GM12892 (cell line): Measurements from ENCODE around the gene KIAA1755.

Experiments
- POLR2A ChIP-seq: IDR thresholded peaks from 2 replicates; pipeline ENCODE4 v1.6.1; 2011; ENCODE audit warnings: low read depth, low read length, control low read depth
- POLR2AphosphoS5 ChIP-seq: IDR thresholded peaks from 2 replicates; pipeline ENCODE4 v1.6.1; 2011; ENCODE audit warnings: low read depth, low read length, control low read depth

DNA sequence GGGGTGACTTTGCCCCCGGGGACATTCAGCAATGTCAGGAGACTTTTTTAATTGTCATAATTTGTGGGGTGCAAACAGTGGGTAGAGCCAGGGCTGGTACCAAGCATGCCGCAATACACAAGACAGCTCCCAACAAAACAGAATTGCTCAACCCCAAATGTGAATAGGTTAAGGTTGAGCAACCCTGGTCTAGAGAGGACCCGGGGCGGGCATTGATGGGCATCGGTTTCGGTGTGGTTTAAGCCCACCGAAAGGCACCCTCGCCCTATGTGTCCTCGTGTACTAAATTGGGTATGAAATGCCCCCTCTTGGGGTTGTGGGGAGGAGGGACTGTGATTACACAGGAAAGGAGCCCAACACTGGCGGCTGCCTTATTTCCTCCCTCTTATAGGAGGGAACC is 36.0 kb downstream of the KIAA1755 start:
- TF ChIP-seq POLR2A (no peak), POLR2AphosphoS5 (no peak)
